ENCODE data around the gene ISG15. TPM values are rescaled to one million over a fixed set of nuclear protein-coding genes. Genes with fewer than 3 reads are reported as not detected.
A peak's percentile ranks its signal among the peaks of the same experiment; 100 is the strongest.

Gene ISG15
- total and polyA plus RNA-seq, 9 of the 15 experiments (the other 6 are each of a cell fraction or from before 2014, with no cell fraction given), result 0.40 to 58.3 (median 12.2) TPM

- Histone ChIP-seq H4K20me1 (replicated peaks; ENCODE audit: control insufficient read depth, insufficient read depth, low read length) (peaks cover 22% of the 10 kb centered on the region), H2AFZ (ENCODE audit: low read depth, low read length) (no peak overlapping the region), H3K4me1 (replicated peaks in 1 of 2; ENCODE audit: control insufficient read depth in 2 of 2, insufficient read depth in 2 of 2, low read length in 2 of 2) (peaks cover 29 to 86% of the 10 kb centered on the region in 2 experiments), H3K9me1 (ENCODE audit: control insufficient read depth, insufficient read depth, low read length) (peaks cover 12% of the 10 kb centered on the region), H3K4me2 (ENCODE audit: insufficient read depth, low read length) (0 out of 2 replicates have a peak overlapping the region, but pooled peaks have one; percentile 48), H3K79me2 (ENCODE audit: control insufficient read depth, insufficient read depth, low read length) (peaks cover 40% of the 10 kb centered on the region), H3K36me3 (ENCODE audit: control insufficient read depth, insufficient read depth, low read length) (peaks cover 58% of the 10 kb centered on the region; the same call in 2 of the 3 replicates), H3K27me3 (ENCODE audit: control insufficient read depth in 2 of 2, insufficient read depth in 2 of 2, low read length in 2 of 2) (no peaks in the 10 kb centered on the region), H3K9ac (ENCODE audit: insufficient read depth in 1 of 2, low read depth in 2 of 2, low read length in 2 of 2) (peak overlapping the region in 1 of 2 experiments; percentile 88; a peak in 2 of 4 replicates), H3K4me3 (no peak overlapping the region), H3K9me3 (replicated peaks; ENCODE audit: control insufficient read depth, insufficient read depth, low read depth, low read length) (no peaks in the 10 kb centered on the region), H3K27ac (ENCODE audit: extremely low read depth, low read depth, low read length) (no peak overlapping the region; the same call in 2 of the 3 replicates)
- ATAC-seq (no peak), DNase-seq (ENCODE audit: extremely low read depth in 1 of 4, low spot score in 3 of 4) (peak in 1 of 4 experiments; percentile 36), FAIRE-seq (no peak)
- WGBS (ENCODE audit: insufficient coverage, low coverage, missing lambda C conversion rate), result 57% methylated on average over 10 of the region's 13 CpGs
- POLR2A ChIA-PET, result interaction anchor here (0.6 to 1.3 kb wide), 6 partner anchors 9 to 384 kb away, joined by 3 to 4 read pairs (median 3); partner anchors contain the start of genes PLEKHN1 and UBE2J2
- in situ Hi-C loops (cut with MboI), result no loop called here
- CTCF ChIA-PET (ENCODE audit: low intra/inter-chr PET ratio), result no interaction called here
- no TSS peak for BruUV-seq (replicated peaks)
- TF ChIP-seq RBFOX2 (IDR thresholded peaks at IDR 0.05; ENCODE audit: low read depth, low read length) (peak; percentile 35; the same call in 1 of the 2 replicates), ZNF140 (CRISPR knock-in tag; IDR thresholded peaks at IDR 0.05) (no peak), ZBTB7A (IDR thresholded peaks at IDR 0.05; ENCODE audit: borderline replicate concordance, control insufficient read depth, low read depth, low read length) (0 out of 2 replicates have a peak, but pooled peaks have one; percentile 9)
- intact Hi-C loops (cut with micrococcal nuclease), result loop anchor here (5.0 kb wide), 1 partner anchor 39 kb away; no protein-coding TSS in a partner anchor
Measured at GRCh38 chr1:1023700-1024099, 10.4 kb downstream of the ISG15 start.

DNA sequence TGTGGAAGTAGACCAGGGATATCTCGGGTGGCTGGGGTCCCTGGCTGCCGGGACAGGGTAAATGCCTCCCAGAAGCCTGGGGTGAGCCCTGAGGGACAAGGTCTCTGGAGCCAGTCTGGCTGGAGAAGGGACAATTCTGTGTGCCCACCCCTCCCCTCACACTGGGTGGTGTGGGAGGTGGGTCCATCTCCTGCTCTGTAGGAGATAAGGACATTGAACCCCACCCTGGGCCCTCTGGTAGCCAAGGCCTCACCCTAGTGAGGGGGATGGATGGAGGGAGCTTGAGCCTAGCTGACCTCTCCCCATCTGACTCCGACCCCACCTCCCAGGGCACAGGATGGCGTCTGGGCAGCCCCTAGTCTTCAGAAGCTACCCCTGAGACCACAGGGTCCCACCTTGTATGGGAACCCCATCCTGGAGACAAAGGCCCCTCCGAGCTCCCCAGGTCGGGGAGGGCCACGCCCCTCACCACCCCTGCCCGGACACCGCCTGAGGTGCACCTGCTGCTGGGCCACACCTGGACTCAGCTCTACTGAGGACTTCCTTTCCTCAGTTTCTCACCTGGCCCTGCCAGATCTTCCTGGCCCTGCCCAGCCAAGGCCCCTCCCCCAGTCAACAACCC is 11.0 kb downstream of the ISG15 start:
- peak in 3 of 4 experiments; percentile 42 to 71 (median 46) for DNase-seq (ENCODE audit: extremely low read depth in 1 of 4, low spot score in 3 of 4)
- BruUV-seq (replicated peaks), result no TSS peak
- ChIA-PET POLR2A (interaction anchor here (0.6 to 1.3 kb wide), 6 partner anchors 9 to 384 kb away, joined by 3 to 4 read pairs (median 3); partner anchors contain the start of genes PLEKHN1 and UBE2J2), CTCF (ENCODE audit: low intra/inter-chr PET ratio) (no interaction called here)
- Histone ChIP-seq H3K27me3 (ENCODE audit: control insufficient read depth in 2 of 2, insufficient read depth in 2 of 2, low read length in 2 of 2) (no peaks in the 10 kb centered on the region), H3K4me1 (replicated peaks in 1 of 2; ENCODE audit: control insufficient read depth in 2 of 2, insufficient read depth in 2 of 2, low read length in 2 of 2) (peaks cover 29 to 80% of the 10 kb centered on the region in 2 experiments), H3K27ac (ENCODE audit: extremely low read depth, low read depth, low read length) (no peak overlapping the region; the same call in 2 of the 3 replicates), H3K9me3 (replicated peaks; ENCODE audit: control insufficient read depth, insufficient read depth, low read depth, low read length) (no peaks in the 10 kb centered on the region), H3K4me2 (ENCODE audit: insufficient read depth, low read length) (peak overlapping the region; percentile 48), H3K79me2 (ENCODE audit: control insufficient read depth, insufficient read depth, low read length) (peaks cover 40% of the 10 kb centered on the region), H3K36me3 (ENCODE audit: control insufficient read depth, insufficient read depth, low read length) (peaks cover 58% of the 10 kb centered on the region; the same call in 2 of the 3 replicates), H2AFZ (ENCODE audit: low read depth, low read length) (no peak overlapping the region), H3K9me1 (ENCODE audit: control insufficient read depth, insufficient read depth, low read length) (peaks cover 12% of the 10 kb centered on the region), H3K9ac (ENCODE audit: insufficient read depth in 1 of 2, low read depth in 2 of 2, low read length in 2 of 2) (peak overlapping the region in 1 of 2 experiments; percentile 88; a peak in 2 of 4 replicates), H3K4me3 (no peak overlapping the region), H4K20me1 (replicated peaks; ENCODE audit: control insufficient read depth, insufficient read depth, low read length) (peaks cover 22% of the 10 kb centered on the region)
- FAIRE-seq, result peak; percentile 65
- peak; percentile 36; the same call in 1 of the 2 replicates for TF ChIP-seq ZBTB7A (IDR thresholded peaks at IDR 0.05; ENCODE audit: borderline replicate concordance, control insufficient read depth, low read depth, low read length)
- no peak for TF ChIP-seq YBX1 (IDR thresholded peaks at IDR 0.05)
- peak; percentile 38 for TF ChIP-seq CBFA2T3 (IDR thresholded peaks at IDR 0.05)
- intact Hi-C loops (cut with micrococcal nuclease) (loop anchor here (5.0 kb wide), 1 partner anchor 38 kb away; no protein-coding TSS in a partner anchor), in situ Hi-C loops (cut with MboI) (no loop called here)
- 78% methylated on average over 7 of the region's 9 CpGs for WGBS (ENCODE audit: insufficient coverage, low coverage, missing lambda C conversion rate)
- no peak for ATAC-seq
